Activated CD4-positive, alpha-beta T cell treated with anti-CD3 and anti-CD28 coated beads for 36 hours (primary cell): ENCODE data around the gene TSSK3. TPM values are rescaled to one million over a fixed set of nuclear protein-coding genes. Genes with fewer than 3 reads are reported as not detected.
A peak's percentile ranks its signal among the peaks of the same experiment; 100 is the strongest.
"Not testable (repeated sequence)": the region's sequence is repeated elsewhere in the genome, so short reads cannot be mapped to it uniquely, and the experiment has no call there.

Experiments used
- ATAC-seq: fragments of 200-7000 bp; cut with Tn5 transposase; one replicate; pipeline ENCODE4 v1.10.0; 2021; ENCODE audit warnings: mild to moderate bottlenecking, moderate library complexity
- CTCF ChIA-PET: fragments of 350-600 bp; sonication (Branson Sonifier 250); formaldehyde crosslinking; loops from one replicate; lab custom pipeline; 2021; ENCODE audit warnings: antibody characterized with exemption; lab: Charles Lee
- POLR2A ChIA-PET: fragments of 350-600 bp; sonication (Branson Sonifier 250); formaldehyde crosslinking; loops from one replicate; lab custom pipeline; 2021; ENCODE audit warnings: antibody characterized with exemption, inconsistent platforms; lab: Charles Lee
- DNase-seq: peaks from one replicate; pipeline ENCODE4 v3.0.0-alpha.2; 2020
- H3K27ac Mint-ChIP-seq: one replicate; pipeline ENCODE4 v1.8.0; 2021; ENCODE audit warnings: mixed read lengths
- H3K27me3 Mint-ChIP-seq: one replicate; pipeline ENCODE4 v1.8.0; 2021; ENCODE audit warnings: mixed read lengths
- H3K36me3 Mint-ChIP-seq: one replicate; pipeline ENCODE4 v1.8.0; 2021; ENCODE audit warnings: low read depth, mixed read lengths
- H3K4me1 Mint-ChIP-seq: one replicate; pipeline ENCODE4 v1.8.0; 2021; ENCODE audit warnings: mixed read lengths
- H3K4me3 Mint-ChIP-seq: one replicate; pipeline ENCODE4 v1.8.0; 2021; ENCODE audit warnings: mild to moderate bottlenecking, moderate library complexity, mixed read lengths
- H3K9me3 Mint-ChIP-seq: one replicate; pipeline ENCODE4 v1.8.0; 2021; ENCODE audit warnings: low read depth, mixed read lengths
- intact Hi-C, 2 experiments: fragments of 100-400 bp; cut with DNase I in 1 of 2; cut with micrococcal nuclease in 1 of 2; formaldehyde crosslinking; loops; one replicate each; pipeline versions ENCODE4 v1.14.2 to v1.15.1; 2022 to 2024; cut with DNase I, micrococcal nuclease
- total RNA-seq, 2 experiments: library from RNA; stranded (reverse); gene quantifications; one replicate each; pipeline ENCODE4 v1.2.3, GENCODE V29; 2021

The TSSK3 gene
- total RNA-seq, 2 experiments from 2014 or later = 0.76 to 1.6 TPM

- H3K36me3 Mint-ChIP-seq = peaks cover 19% of the 10 kb centered on the region
- no peaks in the 10 kb centered on the region for H3K9me3 Mint-ChIP-seq
- peaks cover 11% of the 10 kb centered on the region for H3K4me1 Mint-ChIP-seq
- ChIA-PET CTCF (interaction anchor here (1.1 kb wide), 1 partner anchor 14 kb away, joined by 4 read pairs; no protein-coding TSS in a partner anchor), POLR2A (interaction anchor here (0.8 to 0.9 kb wide), 2 partner anchors 8 to 164 kb away, joined by 3 read pairs; partner anchors contain the start of gene BSDC1)
- intact Hi-C loops = no loop called here
- ATAC-seq (peak; percentile 39), DNase-seq (no peak)
- H3K27me3 Mint-ChIP-seq = no peaks in the 10 kb centered on the region
- H3K4me3 Mint-ChIP-seq = no peak overlapping the region
- peak overlapping the region; percentile 7 for H3K27ac Mint-ChIP-seq
Measured at GRCh38 chr1:32386676-32387392, 24.5 kb downstream of the TSSK3 start.

- ChIA-PET CTCF (interaction anchor here (0.7 to 1.6 kb wide), 2 partner anchors 12 to 433 kb away, joined by 3 to 6 read pairs; no protein-coding TSS in a partner anchor), POLR2A (interaction anchor here (0.8 kb wide), 1 partner anchor 83 kb away, joined by 3 read pairs; no protein-coding TSS in a partner anchor)
- Mint-ChIP-seq H3K27ac (no peak overlapping the region), H3K9me3 (no peaks in the 10 kb centered on the region), H3K4me3 (no peak overlapping the region), H3K36me3 (peaks cover 17% of the 10 kb centered on the region), H3K27me3 (no peaks in the 10 kb centered on the region), H3K4me1 (peaks cover 25% of the 10 kb centered on the region)
- DNase-seq = no peak
- no peak for ATAC-seq
- intact Hi-C loops = no loop called here
Measured at GRCh38 chr1:32388641-32389040, 26.3 kb downstream of the TSSK3 start.

DNA sequence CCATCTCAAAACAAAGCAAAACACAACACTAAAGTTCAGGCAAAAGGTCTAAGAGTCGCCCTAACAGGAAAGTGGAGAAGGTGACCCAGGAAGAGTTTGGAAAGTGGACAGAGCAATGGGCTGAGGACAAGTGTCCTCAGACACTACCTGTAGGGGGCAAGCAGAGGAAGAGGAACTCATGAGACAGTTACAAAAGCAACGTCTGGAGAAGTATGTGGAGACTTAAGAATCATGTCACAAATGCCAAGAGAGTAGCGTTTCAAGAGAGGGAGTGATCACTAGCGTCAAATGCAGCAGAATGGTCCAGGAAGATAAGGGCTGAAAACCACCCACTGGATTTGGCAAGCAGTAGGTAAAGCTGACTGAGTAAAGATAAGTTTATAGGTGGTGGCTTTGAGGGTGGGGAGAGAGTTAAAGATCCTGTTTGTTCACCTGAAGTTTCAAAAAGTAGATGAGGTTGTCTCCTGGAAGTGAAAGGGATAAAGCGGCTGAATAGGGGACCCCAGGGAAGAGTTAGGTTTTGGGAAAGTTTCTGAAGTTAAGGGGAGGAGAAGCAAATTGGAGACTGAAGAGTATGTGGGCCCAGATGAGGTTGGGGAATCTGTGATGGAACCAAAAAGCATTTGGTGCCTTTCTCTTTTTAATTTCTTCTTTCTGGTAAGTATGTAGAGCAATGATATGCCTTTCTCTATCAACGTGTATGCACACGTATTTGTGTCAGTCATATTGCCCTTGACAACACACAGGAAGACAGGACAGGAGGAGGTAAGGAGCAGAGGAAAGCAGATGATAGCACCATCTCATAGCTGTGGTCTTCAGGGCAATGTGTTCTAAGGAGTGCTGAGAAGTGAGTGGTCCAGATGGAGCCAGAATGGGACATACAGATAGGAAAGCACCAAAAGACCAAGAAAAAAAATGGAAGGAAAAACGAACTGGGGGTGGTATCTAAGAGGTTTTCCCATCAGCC, 28.8 kb downstream of the TSSK3 start:
- DNase-seq (no peak), ATAC-seq (no peak)
- intact Hi-C loops = loop anchor here in 1 of 2 experiments (10.0 kb wide), 1 partner anchor 746 kb away; the partner anchor contains the start of gene PEF1
- ChIA-PET POLR2A (no interaction called here), CTCF (interaction anchor here (1.1 to 1.5 kb wide), 2 partner anchors 8 to 10 kb away, joined by 3 to 5 read pairs; no protein-coding TSS in a partner anchor)
- no peak overlapping the region for H3K4me3 Mint-ChIP-seq
- H3K27me3 Mint-ChIP-seq = no peaks in the 10 kb centered on the region
- H3K36me3 Mint-ChIP-seq = peaks cover 12% of the 10 kb centered on the region
- peaks cover 30% of the 10 kb centered on the region for H3K4me1 Mint-ChIP-seq
- no peaks in the 10 kb centered on the region for H3K9me3 Mint-ChIP-seq
- H3K27ac Mint-ChIP-seq = no peak overlapping the region

DNA sequence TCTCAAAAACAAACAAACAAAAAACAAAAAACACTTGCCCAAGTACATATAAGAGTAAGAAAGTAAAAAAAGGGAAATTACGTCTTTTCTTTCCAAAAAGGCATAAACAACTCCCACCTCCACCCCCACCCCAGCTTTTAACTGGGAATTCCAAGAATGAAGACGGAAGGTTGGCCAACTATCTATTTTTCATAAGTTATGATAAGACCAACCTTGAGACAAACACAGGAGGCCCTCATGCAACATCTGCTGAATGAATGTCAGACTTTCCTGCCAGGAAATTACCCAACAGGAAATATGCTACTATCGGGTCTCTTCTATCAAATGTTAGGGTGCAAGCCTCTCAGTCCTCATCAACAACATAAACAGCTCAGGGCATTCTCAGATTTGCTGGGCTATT, 30.0 kb downstream of the TSSK3 start:
- Mint-ChIP-seq H3K9me3 (no peaks in the 10 kb centered on the region), H3K4me3 (no peak overlapping the region), H3K36me3 (peaks cover 4% of the 10 kb centered on the region), H3K27me3 (no peaks in the 10 kb centered on the region), H3K4me1 (peaks cover 22% of the 10 kb centered on the region), H3K27ac (peak overlapping the region; percentile 5)
- ATAC-seq (no peak), DNase-seq (no peak)
- ChIA-PET POLR2A (interaction anchor here (0.6 kb wide), 1 partner anchor 30 kb away, joined by 6 read pairs; no protein-coding TSS in a partner anchor), CTCF (no interaction called here)
- intact Hi-C loops = loop anchor here in 1 of 2 experiments (10.0 kb wide), 1 partner anchor 748 kb away; the partner anchor contains the start of gene PEF1

DNA sequence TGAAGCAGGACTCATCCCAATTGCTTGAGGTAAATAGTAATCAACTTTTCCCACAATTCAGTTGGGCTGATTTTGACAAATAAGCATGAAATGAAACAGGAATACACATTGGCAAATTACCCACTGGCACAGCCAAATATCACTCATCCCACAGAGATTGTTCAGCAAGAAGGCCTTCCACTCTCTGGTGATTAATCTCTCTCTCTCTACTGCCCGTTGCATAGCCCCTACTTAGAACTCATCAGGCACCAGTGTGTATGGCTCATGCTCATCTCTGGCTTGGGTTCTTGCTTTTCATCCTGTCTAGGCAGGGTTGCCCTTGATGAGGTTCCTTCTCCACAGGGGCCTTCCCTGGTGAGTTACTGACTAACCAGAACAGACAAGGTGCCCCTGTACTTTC, 30.8 kb downstream of the TSSK3 start:
- intact Hi-C loops = loop anchor here in 1 of 2 experiments (10.0 kb wide), 1 partner anchor 748 kb away; the partner anchor contains the start of gene PEF1
- Mint-ChIP-seq H3K4me1 (peaks cover 19% of the 10 kb centered on the region), H3K36me3 (peaks cover 2% of the 10 kb centered on the region), H3K9me3 (no peaks in the 10 kb centered on the region), H3K27me3 (no peaks in the 10 kb centered on the region), H3K4me3 (peak overlapping the region; percentile 83), H3K27ac (peak overlapping the region; percentile 98)
- ChIA-PET CTCF (no interaction called here), POLR2A (interaction anchor here (0.6 kb wide), 1 partner anchor 298 kb away, joined by 3 read pairs; no protein-coding TSS in a partner anchor)
- ATAC-seq (peak; percentile 4), DNase-seq (peak; percentile 28)

DNA sequence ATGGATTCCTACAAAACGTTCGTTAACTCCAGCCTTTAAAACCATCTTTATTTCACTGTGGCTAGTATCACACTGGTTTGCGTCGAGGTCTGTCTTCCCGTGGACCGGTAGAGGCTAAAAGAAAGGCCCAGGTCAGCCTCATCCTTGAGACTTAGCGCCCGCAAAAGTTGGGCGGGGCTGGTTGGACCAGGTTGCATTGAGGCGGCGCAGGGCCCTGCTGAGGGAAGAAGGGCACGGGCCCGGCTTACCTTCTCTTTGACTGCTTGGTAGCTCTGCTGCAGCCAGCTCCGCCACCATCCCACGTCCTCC, 31.4 kb downstream of the TSSK3 start:
- ATAC-seq (peak; percentile 11), DNase-seq (peak; percentile 64)
- Mint-ChIP-seq H3K36me3 (peaks cover 2% of the 10 kb centered on the region), H3K4me3 (peak overlapping the region; percentile 83), H3K27me3 (no peaks in the 10 kb centered on the region), H3K9me3 (no peaks in the 10 kb centered on the region), H3K4me1 (peaks cover 19% of the 10 kb centered on the region), H3K27ac (peak overlapping the region; percentile 98)
- ChIA-PET CTCF (interaction anchor here (1.2 to 1.6 kb wide), 3 partner anchors 43 to 285 kb away, joined by 4 to 7 read pairs (median 5); partner anchors contain the start of gene KPNA6), POLR2A (interaction anchor here (0.6 to 1.7 kb wide), 12 partner anchors 10 to 305 kb away, joined by 3 to 15 read pairs (median 4); partner anchors contain the start of genes HDAC1, LCK, MARCKSL1 and RBBP4)
- intact Hi-C loops = loop anchor here (1.0 to 10.0 kb wide), 14 partner anchors 42 to 749 kb away; partner anchors contain the start of genes CCDC28B (in 1 of the 2), EIF3I (in 1 of the 2), HDAC1 (in 1 of the 2) and IQCC (in 1 of the 2)

GRCh38 chr1:32394141-32394889, 32.0 kb downstream of the TSSK3 start, which contains the start of gene BSDC1:
Gene BSDC1, minus strand, starts transcription at chr1:32394441. Its CDS starts 27 bp downstream, at chr1:32394414.
- POLR2A ChIA-PET = interaction anchor here (0.5 to 1.7 kb wide), 15 partner anchors 8 to 733 kb away, joined by 3 to 15 read pairs (median 3); partner anchors contain the start of genes HDAC1, LCK, MARCKSL1 and RBBP4
- H3K9me3 Mint-ChIP-seq = no peaks in the 10 kb centered on the region
- peaks cover 19% of the 10 kb centered on the region for H3K4me1 Mint-ChIP-seq
- H3K27me3 Mint-ChIP-seq = no peaks in the 10 kb centered on the region
- peak within 1 kb of the TSS; percentile 98 for H3K27ac Mint-ChIP-seq
- DNase-seq = peak; percentile 100
- intact Hi-C loops = loop anchor here (1.0 to 10.0 kb wide), 14 partner anchors 43 to 750 kb away; partner anchors contain the start of genes CCDC28B (in 1 of the 2), EIF3I (in 1 of the 2), HDAC1 (in 1 of the 2) and IQCC (in 1 of the 2)
- H3K36me3 Mint-ChIP-seq = peaks cover 2% of the 10 kb centered on the region
- H3K4me3 Mint-ChIP-seq = peak within 1 kb of the TSS; percentile 83
- CTCF ChIA-PET = interaction anchor here (0.6 to 1.6 kb wide), 9 partner anchors 22 to 318 kb away, joined by 3 to 7 read pairs (median 3); partner anchors contain the start of genes FAM167B and KPNA6
- ATAC-seq = peak; percentile 98

- CTCF ChIA-PET = interaction anchor here (0.6 to 1.6 kb wide), 9 partner anchors 23 to 317 kb away, joined by 3 to 7 read pairs (median 3); partner anchors contain the start of genes FAM167B and KPNA6
- H3K4me3 Mint-ChIP-seq = peak overlapping the region; percentile 83
Measured at GRCh38 chr1:32394890-32395432, 32.6 kb downstream of the TSSK3 start.

GRCh38 chr1:32396524-32396923, 34.2 kb downstream of the TSSK3 start:
- CTCF ChIA-PET, H3K9me3 Mint-ChIP-seq, ATAC-seq, H3K27me3 Mint-ChIP-seq, H3K36me3 Mint-ChIP-seq, H3K27ac Mint-ChIP-seq, H3K4me3 Mint-ChIP-seq, DNase-seq: not testable (repeated sequence)
- POLR2A ChIA-PET = interaction anchor here (0.5 kb wide), 1 partner anchor 63 kb away, joined by 3 read pairs; no protein-coding TSS in a partner anchor
- H3K4me1 Mint-ChIP-seq = peaks cover 21% of the 10 kb centered on the region
- intact Hi-C loops = loop anchor here in 1 of 2 experiments (10.0 kb wide), 1 partner anchor 752 kb away; the partner anchor contains the start of gene PEF1

More at GRCh38 chr1:32394890-32395432, 32.6 kb downstream of the TSSK3 start:
- POLR2A ChIA-PET = interaction anchor here (0.5 to 1.7 kb wide), 12 partner anchors 9 to 732 kb away, joined by 3 to 15 read pairs (median 4); partner anchors contain the start of genes HDAC1, LCK, MARCKSL1 and RBBP4
- Mint-ChIP-seq H3K36me3 (peaks cover 2% of the 10 kb centered on the region), H3K27me3 (no peaks in the 10 kb centered on the region), H3K9me3 (no peaks in the 10 kb centered on the region), H3K4me1 (peaks cover 19% of the 10 kb centered on the region), H3K27ac (peak overlapping the region; percentile 98)
- intact Hi-C loops = loop anchor here (1.0 to 10.0 kb wide), 14 partner anchors 44 to 750 kb away; partner anchors contain the start of genes CCDC28B (in 1 of the 2), EIF3I (in 1 of the 2), HDAC1 (in 1 of the 2) and IQCC (in 1 of the 2)
- ATAC-seq (no peak), DNase-seq (no peak)
